Loucy (cell line): ENCODE data around the gene PKP1.

Experiments used
- H2AFZ ChIP-seq: fragments of 200-600 bp; sonication (generic); 2 replicates; pipeline ENCODE4 v1.6.0; 2016; ENCODE audit warnings: antibody characterized with exemption, mild to moderate bottlenecking, low read length, moderate library complexity
- H3F3A ChIP-seq: fragments of 200-600 bp; 2 replicates; pipeline ENCODE4 v1.6.0; 2016; ENCODE audit warnings: antibody characterized with exemption, low read depth, mild to moderate bottlenecking
- H3K27me3 ChIP-seq: fragments of 200-600 bp; sonication (generic); 2 replicates; pipeline ENCODE4 v1.6.1; 2014; ENCODE audit warnings: low read length, mild to moderate bottlenecking; ENCODE audit not compliant: insufficient read depth, poor library complexity, severe bottlenecking
- H3K36me3 ChIP-seq: fragments of 200-600 bp; sonication (generic); 2 replicates; pipeline ENCODE4 v1.6.1; 2016; ENCODE audit warnings: low read length; ENCODE audit not compliant: insufficient read depth
- H3K4me1 ChIP-seq: fragments of 200-600 bp; sonication (generic); 2 replicates; pipeline ENCODE4 v1.5.1; 2014; ENCODE audit warnings: low read length, mild to moderate bottlenecking; ENCODE audit not compliant: insufficient read depth, poor library complexity, severe bottlenecking
- H3K4me2 ChIP-seq: fragments of 200-600 bp; sonication (generic); 2 replicates; pipeline ENCODE4 v1.6.0; 2014; ENCODE audit warnings: antibody characterized with exemption, low read length, low read depth, mild to moderate bottlenecking; ENCODE audit not compliant: poor library complexity, severe bottlenecking
- H3K4me3 ChIP-seq: fragments of 200-600 bp; sonication (generic); 2 replicates; pipeline ENCODE4 v1.5.1; 2014; ENCODE audit warnings: low read length, mild to moderate bottlenecking, mixed read lengths; ENCODE audit not compliant: poor library complexity, severe bottlenecking
- H3K79me2 ChIP-seq: fragments of 200-600 bp; sonication (generic); 2 replicates; pipeline ENCODE4 v1.6.1; 2014; ENCODE audit warnings: low read length; ENCODE audit not compliant: insufficient read depth
- H3K9ac ChIP-seq: fragments of 200-600 bp; sonication (generic); 2 replicates; pipeline ENCODE4 v1.6.0; 2014; ENCODE audit warnings: mild to moderate bottlenecking, low read depth, low read length, moderate library complexity; ENCODE audit not compliant: poor library complexity, severe bottlenecking
- H3K9me2 ChIP-seq: fragments of 200-600 bp; sonication (generic); replicated peaks from 2 replicates; pipeline ENCODE4 v1.6.1; 2016; ENCODE audit warnings: low read depth, low read length, mixed read lengths
- H3K9me3 ChIP-seq: fragments of 200-600 bp; sonication (generic); 2 replicates; pipeline ENCODE4 v1.6.1; 2014; ENCODE audit warnings: mild to moderate bottlenecking, antibody characterized with exemption, low read length, low read depth; ENCODE audit not compliant: insufficient read depth
- H4K20me1 ChIP-seq: fragments of 200-600 bp; sonication (generic); 2 replicates; pipeline ENCODE4 v1.6.0; 2014; ENCODE audit warnings: antibody characterized with exemption, low read length, mild to moderate bottlenecking; ENCODE audit not compliant: insufficient read depth, poor library complexity, severe bottlenecking
- CTCF ChIP-seq: fragments of 200-600 bp; sonication (generic); conservative IDR thresholded peaks from 2 replicates; pipeline ENCODE4 v1.5.1; 2014; ENCODE audit warnings: mild to moderate bottlenecking, antibody characterized with exemption, low read length
- EZH2phosphoT487 ChIP-seq: fragments of 200-600 bp; IDR thresholded peaks from 2 replicates; pipeline ENCODE4 v1.6.1; 2018; ENCODE audit warnings: antibody characterized with exemption, mild to moderate bottlenecking, moderate library complexity, borderline replicate concordance

Gene PKP1

GRCh38 chr1:201266774-201267173, 16.5 kb upstream of the PKP1 start:
- H3K9ac ChIP-seq: no peak overlapping the region
- no peak for TF ChIP-seq EZH2phosphoT487
- no peak for TF ChIP-seq CTCF
- H3K4me2 ChIP-seq: no peak overlapping the region
- no peaks in the 10 kb centered on the region for H3K27me3 ChIP-seq
- no peaks in the 10 kb centered on the region for H3K9me2 ChIP-seq
- H3K4me3 ChIP-seq: no peak overlapping the region
- no peaks in the 10 kb centered on the region for H3K9me3 ChIP-seq
- H3F3A ChIP-seq: no peaks in the 10 kb centered on the region
- H2AFZ ChIP-seq: no peak overlapping the region
- no peaks in the 10 kb centered on the region for H4K20me1 ChIP-seq
- H3K4me1 ChIP-seq: no peaks in the 10 kb centered on the region
- no peaks in the 10 kb centered on the region for H3K79me2 ChIP-seq
- no peaks in the 10 kb centered on the region for H3K36me3 ChIP-seq

GRCh38 chr1:201267481-201268229, 15.7 kb upstream of the PKP1 start:
- no peaks in the 10 kb centered on the region for H3K9me2 ChIP-seq
- no peak overlapping the region for H3K4me3 ChIP-seq
- H3K4me2 ChIP-seq: no peak overlapping the region
- H3K9ac ChIP-seq: no peak overlapping the region
- H4K20me1 ChIP-seq: no peaks in the 10 kb centered on the region
- no peaks in the 10 kb centered on the region for H3K27me3 ChIP-seq
- no peaks in the 10 kb centered on the region for H3F3A ChIP-seq
- H3K9me3 ChIP-seq: no peaks in the 10 kb centered on the region
- TF ChIP-seq EZH2phosphoT487 (no peak), CTCF (no peak)
- H3K36me3 ChIP-seq: no peaks in the 10 kb centered on the region
- no peak overlapping the region for H2AFZ ChIP-seq
- H3K4me1 ChIP-seq: no peaks in the 10 kb centered on the region
- H3K79me2 ChIP-seq: no peaks in the 10 kb centered on the region

GRCh38 chr1:201268604-201269151, 14.6 kb upstream of the PKP1 start:
- H3K79me2 ChIP-seq: no peaks in the 10 kb centered on the region
- H3K4me1 ChIP-seq: no peaks in the 10 kb centered on the region
- no peak overlapping the region for H3K4me2 ChIP-seq
- no peaks in the 10 kb centered on the region for H3K9me2 ChIP-seq
- H3K36me3 ChIP-seq: no peaks in the 10 kb centered on the region
- H3K9ac ChIP-seq: no peak overlapping the region
- H3K9me3 ChIP-seq: no peaks in the 10 kb centered on the region
- no peaks in the 10 kb centered on the region for H3K27me3 ChIP-seq
- H3F3A ChIP-seq: no peaks in the 10 kb centered on the region
- no peak overlapping the region for H3K4me3 ChIP-seq
- no peak overlapping the region for H2AFZ ChIP-seq
- no peak for TF ChIP-seq CTCF
- no peak for TF ChIP-seq EZH2phosphoT487
- H4K20me1 ChIP-seq: no peaks in the 10 kb centered on the region
